Measurements from ENCODE around the gene PI4KA. TPM values are rescaled to one million over a fixed set of nuclear protein-coding genes. Genes with fewer than 3 reads are reported as not detected.

PI4KA gene
- total and polyA plus RNA-seq, 2 donors from 2014 or later = 37.3 to 92.8 TPM

GRCh38 chr22:20725987-20726558 is 132.5 kb downstream of the PI4KA start:
- TF ChIP-seq CTCF (IDR thresholded peaks at IDR 0.05; ENCODE audit: borderline replicate concordance, extremely low read depth, insufficient read depth) = no peak
- peaks cover 0 to 36% (median 20%) of the 10 kb centered on the region in 3 donors for H3K36me3 ChIP-seq (ENCODE audit: control insufficient read depth in 2 of 3, insufficient read depth in 3 of 3, low read length in 3 of 3)
- no peaks in the 10 kb centered on the region for H3K4me1 ChIP-seq (ENCODE audit: control insufficient read depth in 2 of 3, insufficient read depth in 2 of 3, low read depth in 1 of 3, low read length in 3 of 3)
- FAIRE-seq (no peak), DNase-seq (peak in 1 of 5 donors; percentile 49)
- no peak overlapping the region for H3K4me3 ChIP-seq (ENCODE audit: low read length in 3 of 3)
- H3K9ac ChIP-seq (ENCODE audit: low read length in 3 of 3) = no peak overlapping the region
- intact Hi-C loops (cut with DNase I) = no loop called here
- no peak overlapping the region for H3K27ac ChIP-seq (ENCODE audit: low read depth in 2 of 2, low read length in 2 of 2)
- no peaks in the 10 kb centered on the region for H3K27me3 ChIP-seq (ENCODE audit: control insufficient read depth, insufficient read depth, low read length)
- no peaks in the 10 kb centered on the region for H3K9me3 ChIP-seq (ENCODE audit: control insufficient read depth in 2 of 3, insufficient read depth in 1 of 3, low read length in 3 of 3)

- FAIRE-seq = no peak
- no peak for TF ChIP-seq CTCF (IDR thresholded peaks at IDR 0.05; ENCODE audit: borderline replicate concordance, extremely low read depth, insufficient read depth)
- DNase-seq = peak in 1 of 5 donors; percentile 19
These were observed 133.7 kb downstream of the PI4KA start for GRCh38 chr22:20724676-20725454.

GRCh38 chr22:20721409-20722218 is 137.0 kb downstream of the PI4KA start:
- H3K27ac ChIP-seq (ENCODE audit: low read depth in 2 of 2, low read length in 2 of 2) = no peak overlapping the region

More at GRCh38 chr22:20724676-20725454, 133.7 kb downstream of the PI4KA start:
- H3K9ac ChIP-seq (ENCODE audit: low read length in 3 of 3) = no peak overlapping the region
- no peaks in the 10 kb centered on the region for H3K27me3 ChIP-seq (ENCODE audit: control insufficient read depth, insufficient read depth, low read length)
- H3K4me3 ChIP-seq (ENCODE audit: low read length in 3 of 3) = no peak overlapping the region
- H3K9me3 ChIP-seq (ENCODE audit: control insufficient read depth in 2 of 3, insufficient read depth in 1 of 3, low read length in 3 of 3) = no peaks in the 10 kb centered on the region
- H3K27ac ChIP-seq (ENCODE audit: low read depth in 2 of 2, low read length in 2 of 2) = no peak overlapping the region
- H3K4me1 ChIP-seq (ENCODE audit: control insufficient read depth in 2 of 3, insufficient read depth in 2 of 3, low read depth in 1 of 3, low read length in 3 of 3) = no peaks in the 10 kb centered on the region
- intact Hi-C loops (cut with DNase I) = no loop called here
- peaks cover 0 to 39% (median 20%) of the 10 kb centered on the region in 3 donors for H3K36me3 ChIP-seq (ENCODE audit: control insufficient read depth in 2 of 3, insufficient read depth in 3 of 3, low read length in 3 of 3)

More at GRCh38 chr22:20721409-20722218, 137.0 kb downstream of the PI4KA start:
- FAIRE-seq (no peak), DNase-seq (peak in 1 of 5 donors; percentile 58)
- Histone ChIP-seq H3K9ac (ENCODE audit: low read length in 3 of 3) (no peak overlapping the region), H3K36me3 (ENCODE audit: control insufficient read depth in 2 of 3, insufficient read depth in 3 of 3, low read length in 3 of 3) (peaks cover 0 to 12% (median 2%) of the 10 kb centered on the region in 3 donors), H3K27me3 (ENCODE audit: control insufficient read depth, insufficient read depth, low read length) (no peaks in the 10 kb centered on the region), H3K4me1 (ENCODE audit: control insufficient read depth in 2 of 3, insufficient read depth in 2 of 3, low read depth in 1 of 3, low read length in 3 of 3) (no peaks in the 10 kb centered on the region), H3K9me3 (ENCODE audit: control insufficient read depth in 2 of 3, insufficient read depth in 1 of 3, low read length in 3 of 3) (no peaks in the 10 kb centered on the region), H3K4me3 (ENCODE audit: low read length in 3 of 3) (no peak overlapping the region)
- intact Hi-C loops (cut with DNase I) = no loop called here
- no peak for TF ChIP-seq CTCF (IDR thresholded peaks at IDR 0.05; ENCODE audit: borderline replicate concordance, extremely low read depth, insufficient read depth)
